SKM-1 (cell line): ENCODE data around the gene ITPA.
"Not testable (repeated sequence)": the region's sequence is repeated elsewhere in the genome, so short reads cannot be mapped to it uniquely, and the experiment has no call there.

Experiments
- DNase-seq: peaks from one replicate; lab custom pipeline; 2025; ENCODE audit not compliant: unreplicated experiment; lab: John Stamatoyannopoulos, UW

ITPA gene

GRCh38 chr20:3199206-3199605 is 10.1 kb upstream of the ITPA start:
- DNase-seq, result no peak

- no peak for DNase-seq
These were observed 9.1 kb upstream of the ITPA start for GRCh38 chr20:3199976-3200755.

- DNase-seq, result no peak
These were observed 6.4 kb upstream of the ITPA start for GRCh38 chr20:3202965-3203314.

GRCh38 chr20:3203315-3204123 is 5.8 kb upstream of the ITPA start:
- no peak for DNase-seq

- peak; percentile 31 for DNase-seq
These were observed 5.0 kb upstream of the ITPA start, which contains the start of gene DDRGK1 for GRCh38 chr20:3204124-3204794. TSS of gene DDRGK1 (minus strand) at chr20:3204682. CDS start at chr20:3204627, 55 bp downstream.

- no peak for DNase-seq
These were observed 477 bp upstream of the ITPA start for GRCh38 chr20:3208786-3209256.

- no peak for DNase-seq
These were observed 634 bp downstream of the ITPA start for GRCh38 chr20:3209946-3210317.

- DNase-seq, result no peak
These were observed 1.0 kb downstream of the ITPA start for GRCh38 chr20:3210346-3210745.

GRCh38 chr20:3213226-3213625 is 3.9 kb downstream of the ITPA start:
- DNase-seq, result no peak

- DNase-seq, result not testable (repeated sequence)
These were observed 6.1 kb downstream of the ITPA start for GRCh38 chr20:3215359-3215917.

- DNase-seq, result no peak
These were observed 9.2 kb downstream of the ITPA start for GRCh38 chr20:3218307-3218988.

GRCh38 chr20:3221398-3222226 is 12.3 kb downstream of the ITPA start:
- DNase-seq, result no peak

GRCh38 chr20:3222635-3223600 is 13.6 kb downstream of the ITPA start:
- no peak for DNase-seq

GRCh38 chr20:3223651-3223993 is 14.3 kb downstream of the ITPA start:
- no peak for DNase-seq

- DNase-seq, result no peak
These were observed 14.8 kb downstream of the ITPA start for GRCh38 chr20:3223994-3224680.

- no peak for DNase-seq
These were observed 15.6 kb downstream of the ITPA start for GRCh38 chr20:3224681-3225421.

GRCh38 chr20:3226093-3226492 is 16.8 kb downstream of the ITPA start:
- no peak for DNase-seq

- no peak for DNase-seq
These were observed 17.6 kb downstream of the ITPA start for GRCh38 chr20:3226864-3227263.
